ENCODE measurements around the gene RUVBL1.

DNA sequence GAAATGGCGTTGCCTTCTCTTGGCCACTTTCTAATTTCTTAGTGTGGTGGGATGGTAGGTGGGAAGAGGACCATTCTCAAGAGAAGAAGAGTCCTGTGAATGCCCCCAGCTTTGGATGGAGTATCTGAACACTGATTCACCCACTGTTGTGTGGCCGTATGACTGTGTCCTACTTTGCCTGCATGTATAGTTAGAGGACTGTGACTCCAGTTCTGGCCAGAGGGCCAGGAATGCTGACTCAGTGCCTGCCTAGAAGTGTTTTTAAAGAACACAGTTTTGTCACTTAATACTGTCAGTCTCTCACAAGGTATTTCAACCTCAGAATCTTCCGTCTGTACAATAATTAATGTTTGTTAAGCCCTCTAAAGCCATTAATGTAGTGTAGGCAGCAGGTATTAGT is 69.2 kb downstream of the RUVBL1 start:
- TF ChIP-seq FOXP2 (optimal IDR thresholded peaks at IDR 0.05; ENCODE audit: borderline replicate concordance, extremely low read depth, extremely low read length, insufficient read depth) (no peak), POLR2AphosphoS5 (IDR thresholded peaks at IDR 0.05; ENCODE audit: low read depth, low read length) (no peak), SIN3A (IDR thresholded peaks at IDR 0.05; ENCODE audit: borderline replicate concordance, insufficient read depth, low read length) (no peak), TAF1 (IDR thresholded peaks at IDR 0.05; ENCODE audit: borderline replicate concordance, insufficient read depth, low read length) (no peak)
- TF ChIP-seq, protein P1, sequence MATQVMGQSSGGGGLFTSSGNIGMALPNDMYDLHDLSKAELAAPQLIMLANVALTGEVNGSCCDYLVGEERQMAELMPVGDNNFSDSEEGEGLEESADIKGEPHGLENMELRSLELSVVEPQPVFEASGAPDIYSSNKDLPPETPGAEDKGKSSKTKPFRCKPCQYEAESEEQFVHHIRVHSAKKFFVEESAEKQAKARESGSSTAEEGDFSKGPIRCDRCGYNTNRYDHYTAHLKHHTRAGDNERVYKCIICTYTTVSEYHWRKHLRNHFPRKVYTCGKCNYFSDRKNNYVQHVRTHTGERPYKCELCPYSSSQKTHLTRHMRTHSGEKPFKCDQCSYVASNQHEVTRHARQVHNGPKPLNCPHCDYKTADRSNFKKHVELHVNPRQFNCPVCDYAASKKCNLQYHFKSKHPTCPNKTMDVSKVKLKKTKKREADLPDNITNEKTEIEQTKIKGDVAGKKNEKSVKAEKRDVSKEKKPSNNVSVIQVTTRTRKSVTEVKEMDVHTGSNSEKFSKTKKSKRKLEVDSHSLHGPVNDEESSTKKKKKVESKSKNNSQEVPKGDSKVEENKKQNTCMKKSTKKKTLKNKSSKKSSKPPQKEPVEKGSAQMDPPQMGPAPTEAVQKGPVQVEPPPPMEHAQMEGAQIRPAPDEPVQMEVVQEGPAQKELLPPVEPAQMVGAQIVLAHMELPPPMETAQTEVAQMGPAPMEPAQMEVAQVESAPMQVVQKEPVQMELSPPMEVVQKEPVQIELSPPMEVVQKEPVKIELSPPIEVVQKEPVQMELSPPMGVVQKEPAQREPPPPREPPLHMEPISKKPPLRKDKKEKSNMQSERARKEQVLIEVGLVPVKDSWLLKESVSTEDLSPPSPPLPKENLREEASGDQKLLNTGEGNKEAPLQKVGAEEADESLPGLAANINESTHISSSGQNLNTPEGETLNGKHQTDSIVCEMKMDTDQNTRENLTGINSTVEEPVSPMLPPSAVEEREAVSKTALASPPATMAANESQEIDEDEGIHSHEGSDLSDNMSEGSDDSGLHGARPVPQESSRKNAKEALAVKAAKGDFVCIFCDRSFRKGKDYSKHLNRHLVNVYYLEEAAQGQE (IDR thresholded peaks at IDR 0.05; ENCODE audit: insufficient read depth in 1 of 2, low read depth in 2 of 2, low read length in 2 of 2): no peak

Data from PFSK-1 (cell line).